HG02840 (cell line): Measurements from ENCODE around the gene STBD1.
"Not testable (repeated sequence)": the region's sequence is repeated elsewhere in the genome, so short reads cannot be mapped to it uniquely, and the experiment has no call there.

ENCODE experiments used
- ATAC-seq: cut with Tn5 transposase; IDR thresholded peaks from one replicate; pipeline ENCODE4 v1.9.1; 2021; ENCODE audit warnings: mild to moderate bottlenecking, moderate library complexity, moderate number of reproducible peaks; ENCODE audit not compliant: unreplicated experiment, low FRiP score

The STBD1 gene

GRCh38 chr4:76305971-76306881 lies at the start of gene STBD1:
Gene STBD1, plus strand, starts transcription at chr4:76306733. Its CDS starts 37 bp downstream, at chr4:76306770.
- ATAC-seq: no peak

GRCh38 chr4:76256968-76257367 lies 49.6 kb upstream of the STBD1 start:
- no peak for ATAC-seq

GRCh38 chr4:76257824-76258223 lies 48.7 kb upstream of the STBD1 start:
- no peak for ATAC-seq

GRCh38 chr4:76260571-76260970 lies 46.0 kb upstream of the STBD1 start:
- ATAC-seq: no peak

GRCh38 chr4:76265631-76266218 lies 40.8 kb upstream of the STBD1 start:
- ATAC-seq: no peak

GRCh38 chr4:76266627-76267026 lies 39.9 kb upstream of the STBD1 start:
- no peak for ATAC-seq

GRCh38 chr4:76267811-76268210 lies 38.7 kb upstream of the STBD1 start:
- no peak for ATAC-seq

- ATAC-seq: no peak
Measured at GRCh38 chr4:76270244-76271175, 36.0 kb upstream of the STBD1 start.

- ATAC-seq: no peak
Measured at GRCh38 chr4:76271248-76271647, 35.3 kb upstream of the STBD1 start.

GRCh38 chr4:76272073-76272472 lies 34.5 kb upstream of the STBD1 start:
- no peak for ATAC-seq

GRCh38 chr4:76272582-76272981 lies 34.0 kb upstream of the STBD1 start:
- ATAC-seq: no peak

GRCh38 chr4:76272999-76273398 lies 33.5 kb upstream of the STBD1 start:
- no peak for ATAC-seq

GRCh38 chr4:76275486-76276124 lies 30.9 kb upstream of the STBD1 start:
- no peak for ATAC-seq

GRCh38 chr4:76276813-76277212 lies 29.7 kb upstream of the STBD1 start:
- ATAC-seq: no peak

- no peak for ATAC-seq
Measured at GRCh38 chr4:76277667-76278066, 28.9 kb upstream of the STBD1 start.

GRCh38 chr4:76278583-76278982 lies 27.9 kb upstream of the STBD1 start:
- no peak for ATAC-seq

GRCh38 chr4:76279462-76279861 lies 27.1 kb upstream of the STBD1 start:
- ATAC-seq: no peak

- ATAC-seq: no peak
Measured at GRCh38 chr4:76280488-76281441, 25.8 kb upstream of the STBD1 start.

- not testable (repeated sequence) for ATAC-seq
Measured at GRCh38 chr4:76281594-76281993, 24.9 kb upstream of the STBD1 start.
